ENCODE data around the gene BRCC3. TPM values are rescaled to one million over a fixed set of nuclear protein-coding genes. Genes with fewer than 3 reads are reported as not detected.
A peak's percentile ranks its signal among the peaks of the same experiment; 100 is the strongest.

The BRCC3 gene
- polyA plus RNA-seq, 1 donor (not counting 4 experiments of a cell fraction or from before 2014, with no cell fraction given): 24.8 TPM

GRCh38 chrX:155065035-155065734, 6.1 kb upstream of the BRCC3 start:
- peaks cover 2% of the 10 kb centered on the region for H4K20me1 ChIP-seq (ENCODE audit: control insufficient read depth, extremely low read depth, insufficient read depth, low read length)
- no peaks in the 10 kb centered on the region for H3K27me3 ChIP-seq (ENCODE audit: control insufficient read depth, extremely low read depth, insufficient read depth, low read length)
- FAIRE-seq: no peak
- dilution Hi-C loops (cut with MboI; ENCODE audit: extremely low pct_ligation_motif_present, low sequenced_read_pairs): no loop called here
- H3K4me2 ChIP-seq (ENCODE audit: control insufficient read depth, extremely low read depth, insufficient read depth, low read depth, low read length): peak overlapping the region; percentile 6
- H3K4me3 ChIP-seq (ENCODE audit: control insufficient read depth in 2 of 3, extremely low read depth in 1 of 3, insufficient read depth in 2 of 3, low read depth in 1 of 3, low read length in 3 of 3): no peak overlapping the region
- H3K9me3 ChIP-seq (ENCODE audit: control insufficient read depth, low read depth, low read length): no peaks in the 10 kb centered on the region
- H3K9ac ChIP-seq (ENCODE audit: control insufficient read depth, extremely low read depth, insufficient read depth, low read length): no peak overlapping the region
- H3K4me1 ChIP-seq (ENCODE audit: control insufficient read depth, extremely low read depth, insufficient read depth, low read length): peaks cover 3% of the 10 kb centered on the region
- no peak overlapping the region for H3K27ac ChIP-seq (ENCODE audit: control insufficient read depth, insufficient read depth, low read length)
- no peak for DNase-seq (ENCODE audit: low read depth, low spot score)
- peaks cover 11% of the 10 kb centered on the region for H3K79me2 ChIP-seq (ENCODE audit: control insufficient read depth, insufficient read depth, low read length)
- no peak for TF ChIP-seq CTCF (optimal IDR thresholded peaks at IDR 0.05 in 1 of 3, IDR thresholded peaks at IDR 0.05 in 1 of 3, conservative IDR thresholded peaks at IDR 0.05 in 1 of 3; ENCODE audit: extremely low read depth in 1 of 3, insufficient read depth in 2 of 3, low read length in 3 of 3)
- TF ChIP-seq EZH2 (IDR thresholded peaks at IDR 0.05; ENCODE audit: low read length): no peak
- H3K36me3 ChIP-seq (ENCODE audit: control insufficient read depth in 2 of 2, extremely low read depth in 1 of 2, insufficient read depth in 2 of 2, low read length in 2 of 2): no peaks in the 10 kb centered on the region
- no peaks in the 10 kb centered on the region for H3K9me1 ChIP-seq (ENCODE audit: control insufficient read depth, extremely low read depth, insufficient read depth, low read length)
- H2AFZ ChIP-seq (ENCODE audit: control insufficient read depth, low read length): no peak overlapping the region

- Histone ChIP-seq H3K27ac (ENCODE audit: control insufficient read depth, insufficient read depth, low read length) (no peak overlapping the region), H3K4me2 (ENCODE audit: control insufficient read depth, extremely low read depth, insufficient read depth, low read depth, low read length) (peak overlapping the region; percentile 2), H3K79me2 (ENCODE audit: control insufficient read depth, insufficient read depth, low read length) (peaks cover 26% of the 10 kb centered on the region), H3K27me3 (ENCODE audit: control insufficient read depth, extremely low read depth, insufficient read depth, low read length) (no peaks in the 10 kb centered on the region), H2AFZ (ENCODE audit: control insufficient read depth, low read length) (no peak overlapping the region), H3K9me3 (ENCODE audit: control insufficient read depth, low read depth, low read length) (no peaks in the 10 kb centered on the region), H3K36me3 (ENCODE audit: control insufficient read depth in 2 of 2, extremely low read depth in 1 of 2, insufficient read depth in 2 of 2, low read length in 2 of 2) (no peaks in the 10 kb centered on the region), H3K9ac (ENCODE audit: control insufficient read depth, extremely low read depth, insufficient read depth, low read length) (no peak overlapping the region), H3K9me1 (ENCODE audit: control insufficient read depth, extremely low read depth, insufficient read depth, low read length) (no peaks in the 10 kb centered on the region), H3K4me3 (ENCODE audit: control insufficient read depth in 2 of 3, extremely low read depth in 1 of 3, insufficient read depth in 2 of 3, low read depth in 1 of 3, low read length in 3 of 3) (no peak overlapping the region), H3K4me1 (ENCODE audit: control insufficient read depth, extremely low read depth, insufficient read depth, low read length) (peaks cover 3% of the 10 kb centered on the region), H4K20me1 (ENCODE audit: control insufficient read depth, extremely low read depth, insufficient read depth, low read length) (peaks cover 2% of the 10 kb centered on the region)
- TF ChIP-seq EZH2 (IDR thresholded peaks at IDR 0.05; ENCODE audit: low read length) (no peak), CTCF (optimal IDR thresholded peaks at IDR 0.05 in 1 of 3, IDR thresholded peaks at IDR 0.05 in 1 of 3, conservative IDR thresholded peaks at IDR 0.05 in 1 of 3; ENCODE audit: extremely low read depth in 1 of 3, insufficient read depth in 2 of 3, low read length in 3 of 3) (no peak)
- dilution Hi-C loops (cut with MboI; ENCODE audit: extremely low pct_ligation_motif_present, low sequenced_read_pairs): no loop called here
- no peak for DNase-seq (ENCODE audit: low read depth, low spot score)
- no peak for FAIRE-seq
These were observed 3.1 kb upstream of the BRCC3 start for GRCh38 chrX:155068165-155068564.
